K562 (cell line): ENCODE data around the gene RSPH3.

Source experiments
- GATAD2B ChIP-seq: fragments of 450-650 bp; IDR thresholded peaks from 2 replicates; pipeline ENCODE4 v1.6.1; 2017; ENCODE audit warnings: mild to moderate bottlenecking, borderline replicate concordance
- HNRNPK ChIP-seq: fragments of 200-400 bp; formaldehyde crosslinking; IDR thresholded peaks from one replicate; pipeline ENCODE4 v1.6.1; 2018; ENCODE audit warnings: mild to moderate bottlenecking, low read depth, low read length; ENCODE audit not compliant: poor library complexity, severe bottlenecking
- MTA2 ChIP-seq: fragments of 450-650 bp; IDR thresholded peaks from 2 replicates; pipeline ENCODE4 v1.6.1; 2016; ENCODE audit warnings: low read depth
- MYNN ChIP-seq, 2 experiments: sonication (generic); formaldehyde crosslinking in 1 of 2; IDR thresholded peaks; 2 replicates each; pipeline versions ENCODE4 v1.5.0 to v1.6.1; 2016 to 2020; ENCODE audit warnings: antibody characterized with exemption in 1 of 2, missing genetic modification reagents in 1 of 2
- POLR2A ChIP-seq: fragments of 450-650 bp; conservative IDR thresholded peaks from 2 replicates; pipeline ENCODE4 v1.6.1; 2016
- TF ChIP-seq, protein P1 (sequence below), 3 experiments: IDR thresholded peaks in 2 of 3; conservative IDR thresholded peaks in 1 of 3; 2 replicates each; pipeline ENCODE4 v1.5.1; 2011 to 2012; ENCODE audit warnings: low read length in 3 of 3, mild to moderate bottlenecking in 3 of 3, control low read depth in 2 of 3, improper control_type of control experiment in 1 of 3, inconsistent platforms in 1 of 3, low read depth in 1 of 3, mixed read lengths in 1 of 3, moderate library complexity in 1 of 3; ENCODE audit not compliant: insufficient read depth in 2 of 3

DNA sequence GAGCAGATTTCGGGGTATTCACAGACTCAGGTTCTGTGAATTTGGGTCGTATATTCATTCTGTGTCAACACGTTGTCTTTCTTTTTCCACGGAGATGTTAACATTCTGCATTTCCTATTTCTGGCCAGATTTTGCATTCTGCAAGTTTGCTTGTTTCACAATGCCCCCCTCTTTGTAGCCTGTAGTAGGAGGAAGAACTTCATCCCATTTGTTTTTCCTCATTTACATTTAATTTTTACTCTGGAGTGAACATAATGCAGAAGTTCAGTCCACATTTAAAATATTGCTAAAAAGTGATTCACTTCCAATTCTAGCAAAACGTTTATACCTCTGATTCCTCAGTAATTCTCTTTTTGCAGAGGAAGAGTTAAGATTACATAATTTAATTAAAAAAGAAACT is 31.8 kb upstream of the RSPH3 start:
- TF ChIP-seq HNRNPK (no peak), MYNN (IDR thresholded peaks at IDR 0.05) (no peak), MYNN (CRISPR knock-in tag; IDR thresholded peaks at IDR 0.05) (no peak), MTA2 (no peak), GATAD2B (no peak), POLR2A (no peak)
- TF ChIP-seq, protein P1, sequence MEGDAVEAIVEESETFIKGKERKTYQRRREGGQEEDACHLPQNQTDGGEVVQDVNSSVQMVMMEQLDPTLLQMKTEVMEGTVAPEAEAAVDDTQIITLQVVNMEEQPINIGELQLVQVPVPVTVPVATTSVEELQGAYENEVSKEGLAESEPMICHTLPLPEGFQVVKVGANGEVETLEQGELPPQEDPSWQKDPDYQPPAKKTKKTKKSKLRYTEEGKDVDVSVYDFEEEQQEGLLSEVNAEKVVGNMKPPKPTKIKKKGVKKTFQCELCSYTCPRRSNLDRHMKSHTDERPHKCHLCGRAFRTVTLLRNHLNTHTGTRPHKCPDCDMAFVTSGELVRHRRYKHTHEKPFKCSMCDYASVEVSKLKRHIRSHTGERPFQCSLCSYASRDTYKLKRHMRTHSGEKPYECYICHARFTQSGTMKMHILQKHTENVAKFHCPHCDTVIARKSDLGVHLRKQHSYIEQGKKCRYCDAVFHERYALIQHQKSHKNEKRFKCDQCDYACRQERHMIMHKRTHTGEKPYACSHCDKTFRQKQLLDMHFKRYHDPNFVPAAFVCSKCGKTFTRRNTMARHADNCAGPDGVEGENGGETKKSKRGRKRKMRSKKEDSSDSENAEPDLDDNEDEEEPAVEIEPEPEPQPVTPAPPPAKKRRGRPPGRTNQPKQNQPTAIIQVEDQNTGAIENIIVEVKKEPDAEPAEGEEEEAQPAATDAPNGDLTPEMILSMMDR (IDR thresholded peaks at IDR 0.05 in 2 of 3, conservative IDR thresholded peaks at IDR 0.05 in 1 of 3; ENCODE audit: insufficient read depth in 2 of 3, low read depth in 1 of 3, low read length in 3 of 3) = no peak
